Measurements from ENCODE around the gene PKNOX1.
"Not testable (repeated sequence)": the region's sequence is repeated elsewhere in the genome, so short reads cannot be mapped to it uniquely, and the experiment has no call there.

The PKNOX1 gene

GRCh38 chr21:42988236-42988965 is 14.0 kb downstream of the PKNOX1 start:
- DNase-seq, result no peak

- not testable (repeated sequence) for DNase-seq
Measured at GRCh38 chr21:42989370-42989769, 15.0 kb downstream of the PKNOX1 start.

- DNase-seq, result no peak
Measured at GRCh38 chr21:42989816-42990650, 15.7 kb downstream of the PKNOX1 start.

GRCh38 chr21:42991992-42992740 is 17.8 kb downstream of the PKNOX1 start:
- DNase-seq, result peak; percentile 74

GRCh38 chr21:42993051-42993712 is 18.8 kb downstream of the PKNOX1 start:
- no peak for DNase-seq

- DNase-seq, result no peak
Measured at GRCh38 chr21:42997053-42997452, 22.7 kb downstream of the PKNOX1 start.

- DNase-seq, result not testable (repeated sequence)
Measured at GRCh38 chr21:42997983-42998382, 23.6 kb downstream of the PKNOX1 start.

GRCh38 chr21:42999152-42999551 is 24.8 kb downstream of the PKNOX1 start:
- DNase-seq, result not testable (repeated sequence)

- not testable (repeated sequence) for DNase-seq
Measured at GRCh38 chr21:43000041-43000440, 25.7 kb downstream of the PKNOX1 start.

- DNase-seq, result no peak
Measured at GRCh38 chr21:43001316-43001715, 27.0 kb downstream of the PKNOX1 start.

- no peak for DNase-seq
Measured at GRCh38 chr21:43004926-43005325, 30.6 kb downstream of the PKNOX1 start.

- no peak for DNase-seq
Measured at GRCh38 chr21:43005635-43006034, 31.3 kb downstream of the PKNOX1 start.

- not testable (repeated sequence) for DNase-seq
Measured at GRCh38 chr21:43006051-43006873, 31.9 kb downstream of the PKNOX1 start.

GRCh38 chr21:43006874-43007208 is 32.5 kb downstream of the PKNOX1 start:
- DNase-seq, result no peak

- no peak for DNase-seq
Measured at GRCh38 chr21:43012596-43012995, 38.2 kb downstream of the PKNOX1 start.

- no peak for DNase-seq
Measured at GRCh38 chr21:43015906-43016540, 41.7 kb downstream of the PKNOX1 start.

GRCh38 chr21:43016728-43017127 is 42.4 kb downstream of the PKNOX1 start:
- DNase-seq, result no peak

GRCh38 chr21:43018519-43018918 is 44.2 kb downstream of the PKNOX1 start:
- no peak for DNase-seq

- DNase-seq, result no peak
Measured at GRCh38 chr21:43020177-43020576, 45.8 kb downstream of the PKNOX1 start.

GRCh38 chr21:43020771-43021170 is 46.4 kb downstream of the PKNOX1 start:
- no peak for DNase-seq

GRCh38 chr21:43021191-43021590 is 46.8 kb downstream of the PKNOX1 start:
- no peak for DNase-seq

Data from right hindlimb (tissue), 1 donor.